Activated T-cell treated with anti-CD3 and anti-CD28 coated beads, Interleukin-2, amount 50 U/mL, for 4 hours (primary cell): Measurements from ENCODE around the gene TOMM7. TPM values are rescaled to one million over a fixed set of nuclear protein-coding genes. Genes with fewer than 3 reads are reported as not detected.
"Not testable (repeated sequence)": the region's sequence is repeated elsewhere in the genome, so short reads cannot be mapped to it uniquely, and the experiment has no call there.

Experiments
- ATAC-seq, 2 donors: fragments of 200-7000 bp; cut with Tn5 transposase; one replicate each; pipeline ENCODE4 v1.10.0; 2021
- DNase-seq: peaks from one replicate; pipeline ENCODE4 v3.0.0-alpha.2; 2020
- H3K27me3 Mint-ChIP-seq: one replicate; pipeline ENCODE4 v1.8.0; 2021; ENCODE audit warnings: low read depth, mixed read lengths
- H3K36me3 Mint-ChIP-seq: one replicate; pipeline ENCODE4 v1.8.0; 2022; ENCODE audit warnings: mixed read lengths; ENCODE audit not compliant: insufficient read depth
- H3K4me1 Mint-ChIP-seq: one replicate; pipeline ENCODE4 v1.8.0; 2021; ENCODE audit warnings: low read depth, mixed read lengths
- H3K4me3 Mint-ChIP-seq: one replicate; pipeline ENCODE4 v1.8.0; 2021; ENCODE audit warnings: mild to moderate bottlenecking, moderate library complexity, mixed read lengths
- H3K9me3 Mint-ChIP-seq: one replicate; pipeline ENCODE4 v1.8.0; 2021; ENCODE audit warnings: mixed read lengths
- total RNA-seq, 3 donors: library from RNA; stranded (reverse); gene quantifications; one replicate each; pipeline ENCODE4 v1.2.1, GENCODE V29; 2021

TOMM7 gene
- total RNA-seq, 3 donors from 2014 or later = 225 to 255 (median 244) TPM

GRCh38 chr7:22821702-22822485, 755 bp downstream of the TOMM7 start:
- H3K4me1 Mint-ChIP-seq = peaks cover 37% of the 10 kb centered on the region
- H3K4me3 Mint-ChIP-seq = peak overlapping the region; percentile 98
- peaks cover 14% of the 10 kb centered on the region for H3K27me3 Mint-ChIP-seq
- DNase-seq = no peak
- peaks cover 11% of the 10 kb centered on the region for H3K36me3 Mint-ChIP-seq
- peak in 1 of 2 donors; percentile 3 for ATAC-seq
- H3K9me3 Mint-ChIP-seq = no peaks in the 10 kb centered on the region

- Mint-ChIP-seq H3K36me3 (peaks cover 23% of the 10 kb centered on the region), H3K9me3 (no peaks in the 10 kb centered on the region), H3K4me3 (peak overlapping the region; percentile 26), H3K27me3 (peaks cover 4% of the 10 kb centered on the region), H3K4me1 (peaks cover 48% of the 10 kb centered on the region)
- ATAC-seq (no peak), DNase-seq (no peak)
These were observed 3.2 kb downstream of the TOMM7 start for GRCh38 chr7:22819476-22819875.

GRCh38 chr7:22814261-22815208, 8.1 kb downstream of the TOMM7 start:
- peaks cover 20% of the 10 kb centered on the region for H3K36me3 Mint-ChIP-seq
- ATAC-seq (no peak), DNase-seq (no peak)
- no peaks in the 10 kb centered on the region for H3K27me3 Mint-ChIP-seq
- H3K4me3 Mint-ChIP-seq = no peak overlapping the region
- H3K4me1 Mint-ChIP-seq = peaks cover 23% of the 10 kb centered on the region
- H3K9me3 Mint-ChIP-seq = no peaks in the 10 kb centered on the region

GRCh38 chr7:22812353-22812752, 10.3 kb downstream of the TOMM7 start:
- Mint-ChIP-seq H3K36me3 (peaks cover 16% of the 10 kb centered on the region), H3K27me3 (no peaks in the 10 kb centered on the region), H3K9me3 (no peaks in the 10 kb centered on the region), H3K4me3 (no peak overlapping the region), H3K4me1 (peaks cover 12% of the 10 kb centered on the region)
- no peak for DNase-seq
- ATAC-seq = no peak

- DNase-seq (no peak), ATAC-seq (no peak)
- Mint-ChIP-seq H3K36me3 (peaks cover 14% of the 10 kb centered on the region), H3K9me3 (no peaks in the 10 kb centered on the region), H3K27me3 (no peaks in the 10 kb centered on the region), H3K4me1 (peaks cover 11% of the 10 kb centered on the region), H3K4me3 (no peak overlapping the region)
These were observed 10.8 kb downstream of the TOMM7 start for GRCh38 chr7:22811746-22812280.

- Mint-ChIP-seq H3K27me3 (no peaks in the 10 kb centered on the region), H3K4me3 (no peak overlapping the region), H3K9me3 (no peaks in the 10 kb centered on the region), H3K36me3 (peaks cover 9% of the 10 kb centered on the region), H3K4me1 (peaks cover 6% of the 10 kb centered on the region)
- ATAC-seq (no peak), DNase-seq (no peak)
These were observed 11.8 kb downstream of the TOMM7 start for GRCh38 chr7:22810843-22811242.

- peaks cover 4% of the 10 kb centered on the region for H3K36me3 Mint-ChIP-seq
- peaks cover 5% of the 10 kb centered on the region for H3K4me1 Mint-ChIP-seq
- H3K4me3 Mint-ChIP-seq = no peak overlapping the region
- no peak for ATAC-seq
- DNase-seq = no peak
- no peaks in the 10 kb centered on the region for H3K27me3 Mint-ChIP-seq
- no peaks in the 10 kb centered on the region for H3K9me3 Mint-ChIP-seq
These were observed 12.6 kb downstream of the TOMM7 start for GRCh38 chr7:22809902-22810642.

- no peak overlapping the region for H3K4me3 Mint-ChIP-seq
- peaks cover 2% of the 10 kb centered on the region for H3K36me3 Mint-ChIP-seq
- DNase-seq = no peak
- H3K9me3 Mint-ChIP-seq = no peaks in the 10 kb centered on the region
- H3K4me1 Mint-ChIP-seq = no peaks in the 10 kb centered on the region
- no peak for ATAC-seq
- H3K27me3 Mint-ChIP-seq = peaks cover 3% of the 10 kb centered on the region
These were observed 14.5 kb downstream of the TOMM7 start for GRCh38 chr7:22808140-22808539.

GRCh38 chr7:22806752-22807151, 15.9 kb downstream of the TOMM7 start:
- peaks cover 6% of the 10 kb centered on the region for H3K27me3 Mint-ChIP-seq

GRCh38 chr7:22805227-22805626, 17.4 kb downstream of the TOMM7 start:
- no peak for ATAC-seq
- Mint-ChIP-seq H3K9me3 (no peaks in the 10 kb centered on the region), H3K4me1 (no peaks in the 10 kb centered on the region), H3K27me3 (peaks cover 6% of the 10 kb centered on the region), H3K4me3 (no peak overlapping the region), H3K36me3 (no peaks in the 10 kb centered on the region)
- DNase-seq = no peak

More at GRCh38 chr7:22806752-22807151, 15.9 kb downstream of the TOMM7 start:
- DNase-seq = no peak
- Mint-ChIP-seq H3K4me1 (no peaks in the 10 kb centered on the region), H3K4me3 (no peak overlapping the region), H3K36me3 (no peaks in the 10 kb centered on the region), H3K9me3 (no peaks in the 10 kb centered on the region)
- ATAC-seq = no peak

- H3K4me1 Mint-ChIP-seq, H3K9me3 Mint-ChIP-seq, H3K36me3 Mint-ChIP-seq, DNase-seq, H3K27me3 Mint-ChIP-seq, ATAC-seq, H3K4me3 Mint-ChIP-seq: not testable (repeated sequence)
These were observed 19.8 kb downstream of the TOMM7 start for GRCh38 chr7:22802831-22803230.

GRCh38 chr7:22802426-22802825, 20.2 kb downstream of the TOMM7 start:
- Mint-ChIP-seq H3K9me3 (no peaks in the 10 kb centered on the region), H3K4me3 (no peak overlapping the region), H3K36me3 (no peaks in the 10 kb centered on the region), H3K4me1 (no peaks in the 10 kb centered on the region), H3K27me3 (peaks cover 6% of the 10 kb centered on the region)
- no peak for ATAC-seq
- no peak for DNase-seq

- no peaks in the 10 kb centered on the region for H3K4me1 Mint-ChIP-seq
- DNase-seq (no peak), ATAC-seq (no peak)
- H3K9me3 Mint-ChIP-seq = no peaks in the 10 kb centered on the region
- H3K36me3 Mint-ChIP-seq = no peaks in the 10 kb centered on the region
- H3K4me3 Mint-ChIP-seq = no peak overlapping the region
- peaks cover 8% of the 10 kb centered on the region for H3K27me3 Mint-ChIP-seq
These were observed 20.7 kb downstream of the TOMM7 start for GRCh38 chr7:22801912-22802311.

- Mint-ChIP-seq H3K4me1 (no peaks in the 10 kb centered on the region), H3K27me3 (peaks cover 8% of the 10 kb centered on the region), H3K4me3 (no peak overlapping the region), H3K36me3 (no peaks in the 10 kb centered on the region), H3K9me3 (no peaks in the 10 kb centered on the region)
- DNase-seq (no peak), ATAC-seq (no peak)
These were observed 23.0 kb downstream of the TOMM7 start for GRCh38 chr7:22799633-22800032.
